SU-DHL-6 (cell line): ENCODE results near the gene ARHGEF19.

Experiments
- H2AFZ ChIP-seq: fragments of 200-600 bp; sonication (generic); 2 replicates; pipeline ENCODE4 v1.6.1; 2014; ENCODE audit warnings: low read depth, mild to moderate bottlenecking, moderate library complexity, mixed read lengths, antibody characterized with exemption, low read length; ENCODE audit not compliant: severe bottlenecking
- H3F3A ChIP-seq: fragments of 200-600 bp; shearing (Covaris generic); 2 replicates; pipeline ENCODE4 v1.6.0; 2016; ENCODE audit warnings: antibody characterized with exemption, mild to moderate bottlenecking; ENCODE audit not compliant: insufficient read depth
- H3K27ac ChIP-seq: fragments of 200-600 bp; sonication (generic); 2 replicates; pipeline ENCODE4 v1.5.1; 2016; ENCODE audit warnings: low read depth, mild to moderate bottlenecking, low read length, moderate library complexity, mixed read lengths
- H3K27me3 ChIP-seq: fragments of 200-600 bp; sonication (generic), shearing (Covaris generic); 2 replicates; pipeline ENCODE4 v1.6.0; 2014; ENCODE audit warnings: mild to moderate bottlenecking, low read length
- H3K36me3 ChIP-seq: fragments of 200-600 bp; sonication (generic); 2 replicates; pipeline ENCODE4 v1.6.1; 2014; ENCODE audit warnings: mild to moderate bottlenecking, low read length, mixed read lengths
- H3K4me2 ChIP-seq: fragments of 300-600, 200-600 bp; shearing (Covaris generic), sonication (generic); 2 replicates; pipeline ENCODE4 v1.6.0; 2014; ENCODE audit warnings: low read length, low read depth, mild to moderate bottlenecking; ENCODE audit not compliant: poor library complexity, severe bottlenecking
- H3K4me3 ChIP-seq: fragments of 200-600 bp; sonication (generic); 2 replicates; pipeline ENCODE4 v1.5.1; 2014; ENCODE audit warnings: antibody characterized with exemption, low read length, mild to moderate bottlenecking, mixed read lengths; ENCODE audit not compliant: insufficient read depth, poor library complexity, severe bottlenecking
- H3K79me2 ChIP-seq: fragments of 200-600 bp; sonication (generic); 2 replicates; pipeline ENCODE4 v1.6.1; 2014; ENCODE audit warnings: mild to moderate bottlenecking, low read length, moderate library complexity; ENCODE audit not compliant: insufficient read depth
- H3K9ac ChIP-seq: fragments of 200-600 bp; sonication (generic); 2 replicates; pipeline ENCODE4 v1.7.0; 2014; ENCODE audit warnings: mild to moderate bottlenecking, low read length
- H3K9me2 ChIP-seq: fragments of 200-600 bp; sonication (generic); replicated peaks from 2 replicates; pipeline ENCODE4 v1.6.1; 2014; ENCODE audit warnings: low read length; ENCODE audit not compliant: insufficient read depth
- H3K9me3 ChIP-seq: fragments of 200-600 bp; sonication (generic); 2 replicates; pipeline ENCODE4 v1.6.1; 2014; ENCODE audit warnings: low read length, mixed read lengths; ENCODE audit not compliant: insufficient read depth
- H4K20me1 ChIP-seq: fragments of 200-600 bp; sonication (generic); 2 replicates; pipeline ENCODE4 v1.6.1; 2014; ENCODE audit warnings: low read depth, mild to moderate bottlenecking, antibody characterized with exemption, low read length, moderate library complexity, mixed read lengths
- CTCF ChIP-seq: fragments of 200-600 bp; sonication (generic); IDR thresholded peaks from one replicate; pipeline ENCODE4 v1.5.1; 2017; ENCODE audit warnings: antibody characterized with exemption, mild to moderate bottlenecking, low read length, moderate library complexity; ENCODE audit not compliant: insufficient read depth, poor library complexity, severe bottlenecking
- EZH2phosphoT487 ChIP-seq: fragments of 200-600 bp; sonication (generic), shearing (Covaris generic); conservative IDR thresholded peaks from 2 replicates; pipeline ENCODE4 v1.6.1; 2018; ENCODE audit warnings: mild to moderate bottlenecking, antibody characterized with exemption, low read length, moderate library complexity, mixed read lengths

ARHGEF19 gene

DNA sequence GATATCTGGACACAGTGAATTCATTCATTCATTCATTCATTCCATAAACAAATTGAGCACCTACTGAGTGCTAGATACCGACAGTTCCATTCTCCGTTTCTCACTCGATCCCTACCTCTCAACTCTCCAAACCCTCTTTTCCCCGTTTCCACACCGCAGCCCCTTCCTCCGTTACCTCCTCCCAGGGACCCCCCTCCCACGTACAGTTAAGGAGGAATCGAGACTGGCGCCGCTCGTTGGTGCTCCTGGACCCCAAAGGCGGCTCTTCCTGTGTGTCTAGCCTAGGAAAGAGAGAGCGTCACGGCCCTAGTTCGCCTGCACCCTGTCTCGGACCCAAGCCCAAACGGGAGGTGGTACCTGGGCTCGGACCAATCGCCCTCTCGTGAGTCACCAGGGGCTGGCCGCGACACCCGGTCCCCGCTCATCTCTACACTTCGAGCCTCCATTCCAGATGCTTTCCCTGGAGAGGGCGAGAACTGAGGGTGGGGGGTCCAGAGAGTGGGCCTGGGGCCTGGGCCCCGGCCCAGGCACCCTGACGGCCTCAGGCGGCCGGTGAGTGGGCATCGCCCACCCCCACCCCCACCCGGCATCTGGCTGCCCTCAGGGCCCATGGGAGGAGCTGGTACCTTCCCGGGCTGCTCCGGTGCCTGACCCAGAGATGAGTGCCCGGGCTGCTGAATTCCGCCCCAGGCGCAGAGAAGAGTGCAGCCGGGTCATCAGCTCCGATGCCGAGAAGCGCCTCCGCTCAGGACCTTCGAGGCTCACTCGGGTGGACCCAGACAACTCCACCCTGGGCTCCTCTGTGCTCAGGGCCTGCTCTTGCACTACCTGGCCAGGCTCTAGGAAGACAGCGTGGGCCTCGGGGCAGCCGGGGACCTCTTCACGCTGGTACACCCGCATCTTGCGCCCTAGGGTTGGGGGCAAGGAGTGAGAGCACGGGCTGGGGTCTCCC lies 4.9 kb downstream of the ARHGEF19 start:
- H2AFZ ChIP-seq = no peak overlapping the region
- no peaks in the 10 kb centered on the region for H3K36me3 ChIP-seq
- H3K4me2 ChIP-seq = no peak overlapping the region
- no peaks in the 10 kb centered on the region for H3K9me2 ChIP-seq
- H3K9ac ChIP-seq = no peak overlapping the region
- no peaks in the 10 kb centered on the region for H3K27me3 ChIP-seq
- H3K27ac ChIP-seq = no peak overlapping the region
- no peaks in the 10 kb centered on the region for H3K9me3 ChIP-seq
- H3K79me2 ChIP-seq = no peaks in the 10 kb centered on the region
- H3K4me3 ChIP-seq = no peak overlapping the region
- no peaks in the 10 kb centered on the region for H4K20me1 ChIP-seq
- no peaks in the 10 kb centered on the region for H3F3A ChIP-seq
- TF ChIP-seq EZH2phosphoT487 (no peak), CTCF (no peak)

GRCh38 chr1:16206547-16207317 lies 5.7 kb downstream of the ARHGEF19 start:
- Histone ChIP-seq H3K36me3 (no peaks in the 10 kb centered on the region), H3K27ac (no peak overlapping the region), H3K9me2 (no peaks in the 10 kb centered on the region), H4K20me1 (no peaks in the 10 kb centered on the region), H3K4me2 (no peak overlapping the region), H3K9ac (no peak overlapping the region), H3K4me3 (no peak overlapping the region), H3K27me3 (no peaks in the 10 kb centered on the region), H3K79me2 (no peaks in the 10 kb centered on the region), H2AFZ (no peak overlapping the region), H3F3A (no peaks in the 10 kb centered on the region), H3K9me3 (no peaks in the 10 kb centered on the region)
- TF ChIP-seq EZH2phosphoT487 (no peak), CTCF (no peak)

DNA sequence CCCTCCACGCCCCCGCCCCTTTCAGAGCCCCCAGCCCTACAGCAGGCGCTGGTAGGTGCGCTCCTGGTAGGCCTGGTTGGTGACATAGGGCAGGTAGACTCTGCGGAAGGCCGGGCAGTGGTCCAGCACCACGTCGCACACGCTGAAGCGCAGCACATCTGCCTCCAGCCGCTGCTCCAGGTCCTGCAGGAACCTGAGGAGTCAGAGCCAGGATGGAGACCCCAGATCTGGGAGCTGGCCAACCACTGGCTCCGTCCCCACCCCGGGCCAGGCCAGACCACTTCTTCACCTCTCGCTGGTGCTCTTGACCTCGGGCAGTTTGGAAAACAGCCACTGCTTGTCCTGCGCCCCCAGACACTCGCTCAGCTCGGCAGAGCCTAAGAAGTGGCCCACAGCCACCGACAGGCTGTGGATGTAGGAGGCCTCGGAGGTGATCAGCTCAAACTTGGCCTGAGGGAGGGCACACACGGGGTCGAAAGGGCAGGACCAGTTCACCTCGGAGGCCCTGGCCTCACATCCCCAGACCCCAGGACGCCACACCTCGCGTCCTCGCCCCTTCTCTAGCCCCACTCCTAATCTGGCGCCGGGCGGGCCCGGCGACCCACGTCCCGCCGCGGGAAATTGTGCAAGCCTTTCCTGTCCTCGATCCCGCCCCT lies 6.4 kb downstream of the ARHGEF19 start:
- Histone ChIP-seq H3K79me2 (no peaks in the 10 kb centered on the region), H2AFZ (no peak overlapping the region), H3K9me3 (no peaks in the 10 kb centered on the region), H3F3A (no peaks in the 10 kb centered on the region), H3K27me3 (no peaks in the 10 kb centered on the region), H3K9ac (no peak overlapping the region), H3K9me2 (no peaks in the 10 kb centered on the region), H3K36me3 (no peaks in the 10 kb centered on the region), H3K4me3 (no peak overlapping the region), H3K27ac (no peak overlapping the region), H4K20me1 (no peaks in the 10 kb centered on the region), H3K4me2 (no peak overlapping the region)
- no peak for TF ChIP-seq CTCF
